SK-N-SH (cell line): ENCODE measurements around the gene ACCS. TPM values are rescaled to one million over a fixed set of nuclear protein-coding genes. Genes with fewer than 3 reads are reported as not detected.

Experiments
- CTCF ChIA-PET: fragments of 300-600, 350-600 bp; formaldehyde crosslinking; extraction: SDS; loops from one replicate; lab custom pipeline; 2021; lab: Yijun Ruan, JAX
- POLR2A ChIA-PET: fragments of 350-600 bp; sonication (Branson Sonifier 250); formaldehyde crosslinking; extraction: SDS; loops from one replicate; lab custom pipeline; 2020; ENCODE audit warnings: antibody characterized with exemption, inconsistent platforms; lab: Yijun Ruan, JAX
- DNase-seq: peaks from one replicate; pipeline ENCODE4 v3.0.0; 2012
- H2AFZ ChIP-seq: fragments of 200-600 bp; sonication (generic); 2 replicates; pipeline ENCODE4 v1.8.1; 2016; ENCODE audit warnings: antibody characterized with exemption, mild to moderate bottlenecking, low read depth
- H3F3A ChIP-seq: fragments of 200-600 bp; sonication (generic); replicated peaks from 2 replicates; pipeline ENCODE3; 2016; ENCODE audit warnings: antibody characterized with exemption, mild to moderate bottlenecking; ENCODE audit not compliant: insufficient read depth
- H3K27ac ChIP-seq, 2 experiments: fragments of 200-500 bp in 1 of 2; fragments of 200-600 bp in 1 of 2; sonication (Bioruptor generic) in 1 of 2; sonication (generic), shearing (Covaris generic) in 1 of 2; 2 replicates each; pipeline versions ENCODE4 v1.5.1 to v1.6.1; 2014 to 2016; ENCODE audit warnings: low read depth in 2 of 2, inconsistent platforms in 1 of 2, low read length in 1 of 2, mild to moderate bottlenecking in 1 of 2, mixed read lengths in 1 of 2
- H3K27me3 ChIP-seq: fragments of 200-600 bp; sonication (generic), shearing (Covaris generic); 2 replicates; pipeline ENCODE4 v1.6.1; 2016; ENCODE audit warnings: mixed run types; ENCODE audit not compliant: insufficient read depth
- H3K36me3 ChIP-seq, 2 experiments: fragments of 200-500 bp in 1 of 2; fragments of 200-600 bp in 1 of 2; sonication (Bioruptor generic) in 1 of 2; sonication (generic) in 1 of 2; replicated peaks in 1 of 2; 2 replicates each; pipeline versions ENCODE3 to v1.5.1; 2014 to 2016; ENCODE audit warnings: low read length in 1 of 2, mild to moderate bottlenecking in 1 of 2; ENCODE audit not compliant: insufficient read depth in 2 of 2, control insufficient read depth in 1 of 2
- H3K4me1 ChIP-seq, 2 experiments: fragments of 200-500 bp in 1 of 2; fragments of 200-600 bp in 1 of 2; sonication (Bioruptor generic) in 1 of 2; sonication (generic), shearing (Covaris generic) in 1 of 2; 2 replicates each; pipeline versions ENCODE4 v1.5.1 to v1.6.1; 2014 to 2016; ENCODE audit warnings: low read depth in 1 of 2, low read length in 1 of 2, mixed run types in 1 of 2; ENCODE audit not compliant: insufficient read depth in 2 of 2, control insufficient read depth in 1 of 2
- H3K4me2 ChIP-seq: fragments of 200-600 bp; sonication (generic), shearing (Covaris generic); 2 replicates; pipeline ENCODE4 v1.6.1; 2017; ENCODE audit warnings: mixed run types
- H3K4me3 ChIP-seq, 2 experiments: fragments of 200-500 bp in 1 of 2; fragments of 200-600 bp in 1 of 2; sonication (Bioruptor generic) in 1 of 2; sonication (generic), shearing (Covaris generic) in 1 of 2; 2 replicates each; pipeline versions ENCODE4 v1.5.1 to v1.8.1; 2014 to 2016; ENCODE audit warnings: low read depth in 2 of 2, inconsistent platforms in 1 of 2, low read length in 1 of 2, mild to moderate bottlenecking in 1 of 2, mixed read lengths in 1 of 2, moderate library complexity in 1 of 2
- H3K79me2 ChIP-seq: fragments of 200-600 bp; sonication (generic); 2 replicates; pipeline ENCODE4 v1.8.1; 2017; ENCODE audit warnings: mild to moderate bottlenecking; ENCODE audit not compliant: insufficient read depth
- H3K9ac ChIP-seq: fragments of 200-600 bp; sonication (generic); 2 replicates; pipeline ENCODE4 v1.6.1; 2017; ENCODE audit warnings: mixed run types
- H3K9me2 ChIP-seq: fragments of 200-600 bp; sonication (generic); 2 replicates; pipeline ENCODE4 v1.6.1; 2017; ENCODE audit warnings: mixed run types
- H3K9me3 ChIP-seq: fragments of 200-600 bp; sonication (generic); 2 replicates; pipeline ENCODE4 v1.6.1; 2017; ENCODE audit warnings: mixed run types, mild to moderate bottlenecking, moderate library complexity
- H4K20me1 ChIP-seq: fragments of 200-600 bp; sonication (generic); 2 replicates; pipeline ENCODE4 v1.6.1; 2017; ENCODE audit warnings: mild to moderate bottlenecking, mixed run types; ENCODE audit not compliant: insufficient read depth
- CHD2 ChIP-seq: fragments of 150-350 bp; IDR thresholded peaks from 2 replicates; pipeline ENCODE4 v1.6.1; 2018; ENCODE audit warnings: low read length; ENCODE audit not compliant: partially characterized antibody
- FOSL2 ChIP-seq: IDR thresholded peaks from 2 replicates; pipeline ENCODE4 v1.4.0; 2012; ENCODE audit warnings: low read depth, mild to moderate bottlenecking, moderate library complexity, borderline replicate concordance
- FOXJ3 ChIP-seq: sonication (generic); formaldehyde crosslinking; IDR thresholded peaks from 2 replicates; pipeline ENCODE4 v1.5.1; 2020; ENCODE audit warnings: mild to moderate bottlenecking, missing genetic modification reagents
- FOXM1 ChIP-seq: IDR thresholded peaks from 2 replicates; pipeline ENCODE4 v1.4.0; 2012; ENCODE audit warnings: low read depth, mild to moderate bottlenecking
- GATA2 ChIP-seq: sonication (generic); formaldehyde crosslinking; IDR thresholded peaks from 2 replicates; pipeline ENCODE4 v1.5.0; 2020; ENCODE audit warnings: mild to moderate bottlenecking, missing genetic modification reagents
- IRF3 ChIP-seq: fragments of 150-350 bp; IDR thresholded peaks from 2 replicates; pipeline ENCODE4 v1.6.1; 2016; ENCODE audit warnings: mild to moderate bottlenecking, low read depth, low read length
- JUND ChIP-seq: IDR thresholded peaks from 2 replicates; pipeline ENCODE4 v1.4.0; 2012
- MEF2A ChIP-seq: IDR thresholded peaks from 2 replicates; pipeline ENCODE4 v1.4.0; 2012; ENCODE audit warnings: low read depth, borderline replicate concordance
- MXI1 ChIP-seq: IDR thresholded peaks from 2 replicates; pipeline ENCODE4 v1.6.1; 2012; ENCODE audit warnings: mild to moderate bottlenecking, low read depth, low read length, improper control_type of control experiment
- NFIC ChIP-seq: IDR thresholded peaks from 2 replicates; pipeline ENCODE4 v1.4.0; 2012; ENCODE audit warnings: borderline replicate concordance
- NRF1 ChIP-seq: IDR thresholded peaks from 2 replicates; pipeline ENCODE4 v1.6.1; 2012; ENCODE audit warnings: low read depth, mild to moderate bottlenecking, low read length
- POLR2AphosphoS5 ChIP-seq: IDR thresholded peaks from 2 replicates; pipeline ENCODE4 v1.6.1; 2012; ENCODE audit warnings: low read depth, low read length
- RCOR1 ChIP-seq: fragments of 150-350 bp; IDR thresholded peaks from 2 replicates; pipeline ENCODE4 v1.6.1; 2017; ENCODE audit warnings: antibody characterized with exemption, low read length
- REST ChIP-seq: IDR thresholded peaks from 2 replicates; pipeline ENCODE4 v1.6.1; 2012; ENCODE audit warnings: mild to moderate bottlenecking, low read depth, low read length, moderate library complexity
- RFX5 ChIP-seq: IDR thresholded peaks from 2 replicates; pipeline ENCODE4 v1.6.1; 2012; ENCODE audit warnings: mild to moderate bottlenecking, improper control_type of control experiment, low read length
- TCF12 ChIP-seq: IDR thresholded peaks from 2 replicates; pipeline ENCODE4 v1.4.0; 2012
- TEAD4 ChIP-seq: IDR thresholded peaks from 2 replicates; pipeline ENCODE4 v1.4.0; 2012; ENCODE audit warnings: mild to moderate bottlenecking, borderline replicate concordance; ENCODE audit not compliant: insufficient read depth
- USF1 ChIP-seq: IDR thresholded peaks from 2 replicates; pipeline ENCODE4 v1.4.0; 2012; ENCODE audit warnings: low read depth, borderline replicate concordance
- YY1 ChIP-seq: IDR thresholded peaks from 2 replicates; pipeline ENCODE4 v1.4.0; 2012; ENCODE audit warnings: low read depth, mild to moderate bottlenecking
- ZBTB33 ChIP-seq: IDR thresholded peaks from 2 replicates; pipeline ENCODE4 v1.4.0; 2012; ENCODE audit warnings: low read depth, borderline replicate concordance
- WGBS: methylation state at CpG from one replicate; pipeline ENCODE4 v1.1.6; 2017; ENCODE audit warnings: low lambda C conversion rate; 5-methylcytosine and 5-hydroxymethylcytosine counted together
- polyA plus RNA-seq, 3 experiments: library from polyadenylated mRNA; depleted of rRNA; stranded (reverse); fragments of >200 nt; gene quantifications; 2 replicates each; pipeline ENCODE4 v1.2.3, GENCODE V29; 2012

Gene ACCS
- polyA plus RNA-seq, 1 of the 3 experiments (the other 2 are of a cell fraction): 28.5 TPM

DNA sequence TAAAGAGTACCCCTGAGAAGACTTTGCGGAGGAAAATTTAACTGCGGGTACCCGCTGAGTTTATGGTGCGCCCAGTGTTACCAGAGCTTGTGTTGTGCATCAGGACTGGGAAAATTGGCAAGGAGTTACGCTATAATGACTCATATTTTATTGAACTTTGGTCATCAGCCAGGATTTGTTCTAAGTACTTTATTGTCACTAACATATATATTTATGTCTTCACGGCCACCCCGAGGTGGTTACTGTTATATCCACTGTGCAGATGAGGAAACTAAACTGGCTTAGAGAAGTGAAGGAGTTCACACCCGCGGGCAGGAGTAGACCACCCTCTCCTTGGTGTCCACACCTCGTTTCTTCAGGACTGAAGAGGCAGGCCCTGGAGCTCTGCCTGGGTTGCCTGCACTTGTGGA lies 667 bp downstream of the ACCS start (continued):
- TF ChIP-seq REST: no peak
- TF ChIP-seq TEAD4: no peak
- no peak for TF ChIP-seq POLR2AphosphoS5

DNA sequence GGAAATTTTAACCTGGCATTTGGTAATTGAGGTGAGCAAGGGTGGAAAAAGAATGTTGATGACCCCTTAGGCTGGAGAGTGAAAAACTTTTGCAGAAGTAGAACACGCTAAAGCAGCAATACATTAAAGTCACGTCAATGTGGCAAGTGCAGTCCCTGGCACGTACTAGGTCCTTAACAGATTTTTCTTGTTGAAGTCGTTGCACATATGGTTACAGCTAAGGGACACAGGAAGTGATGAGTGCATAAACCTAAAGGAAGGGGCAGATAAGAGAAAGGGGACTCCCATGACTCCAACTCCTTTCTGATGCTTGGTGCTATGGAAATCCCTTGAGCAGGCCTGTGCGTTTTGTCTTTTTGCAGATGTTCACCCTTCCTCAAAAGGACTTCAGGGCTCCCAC lies 1.2 kb downstream of the ACCS start:
- TF ChIP-seq USF1: no peak
- TF ChIP-seq MEF2A: no peak
- no peak for TF ChIP-seq RFX5
- TF ChIP-seq IRF3: no peak
- TF ChIP-seq NRF1: no peak
- no peak for TF ChIP-seq GATA2 (CRISPR knock-in tag)
- no peak for TF ChIP-seq FOXM1
- TF ChIP-seq ZBTB33: no peak
- TF ChIP-seq JUND: no peak
- no peak for TF ChIP-seq MXI1
- TF ChIP-seq CHD2: no peak
- no peak for TF ChIP-seq YY1
- TF ChIP-seq TCF12: no peak
- no peak for TF ChIP-seq FOSL2
- no peak for TF ChIP-seq FOXJ3
- no peak for TF ChIP-seq NFIC
- no peak for TF ChIP-seq RCOR1
- TF ChIP-seq, all 33 proteins: peak for 0
- peak overlapping the region; percentile 78 for H3K4me2 ChIP-seq
- H3K27ac ChIP-seq: peak overlapping the region in 1 of 2 experiments; percentile 88; a peak in 2 of 4 replicates
- no peaks in the 10 kb centered on the region for H3F3A ChIP-seq
- no peak for DNase-seq
- peak overlapping the region; percentile 54 to 67 for H3K4me3 ChIP-seq
- 68% methylated on average over 5 of the region's 5 CpGs for WGBS
- POLR2A ChIA-PET: no interaction called here
- H3K9me3 ChIP-seq: no peaks in the 10 kb centered on the region
- H4K20me1 ChIP-seq: no peaks in the 10 kb centered on the region
- no peaks in the 10 kb centered on the region for H3K79me2 ChIP-seq
- H2AFZ ChIP-seq: no peak overlapping the region
- H3K4me1 ChIP-seq: peaks cover 0 to 2% of the 10 kb centered on the region in 2 experiments; a peak in 2 of 4 replicates
- CTCF ChIA-PET: interaction anchor here (1.1 to 10.8 kb wide), 3 partner anchors 15 to 30 kb away, joined by 3 to 71 read pairs (median 6); partner anchors contain the start of gene EXT2
- H3K9me2 ChIP-seq: no peaks in the 10 kb centered on the region
- peaks cover 0 to 5% of the 10 kb centered on the region in 2 experiments for H3K36me3 ChIP-seq
- H3K27me3 ChIP-seq: no peaks in the 10 kb centered on the region
- H3K9ac ChIP-seq: 0 out of 2 replicates have a peak overlapping the region, but pooled peaks have one; percentile 86
